ENCODE data around the gene GGT5. TPM values are rescaled to one million over a fixed set of nuclear protein-coding genes. Genes with fewer than 3 reads are reported as not detected.
"Not testable (repeated sequence)": the region's sequence is repeated elsewhere in the genome, so short reads cannot be mapped to it uniquely, and the experiment has no call there.

GGT5 gene
- total RNA-seq, 4 donors from 2014 or later, result 8.8 to 29.9 (median 22.8) TPM

DNA sequence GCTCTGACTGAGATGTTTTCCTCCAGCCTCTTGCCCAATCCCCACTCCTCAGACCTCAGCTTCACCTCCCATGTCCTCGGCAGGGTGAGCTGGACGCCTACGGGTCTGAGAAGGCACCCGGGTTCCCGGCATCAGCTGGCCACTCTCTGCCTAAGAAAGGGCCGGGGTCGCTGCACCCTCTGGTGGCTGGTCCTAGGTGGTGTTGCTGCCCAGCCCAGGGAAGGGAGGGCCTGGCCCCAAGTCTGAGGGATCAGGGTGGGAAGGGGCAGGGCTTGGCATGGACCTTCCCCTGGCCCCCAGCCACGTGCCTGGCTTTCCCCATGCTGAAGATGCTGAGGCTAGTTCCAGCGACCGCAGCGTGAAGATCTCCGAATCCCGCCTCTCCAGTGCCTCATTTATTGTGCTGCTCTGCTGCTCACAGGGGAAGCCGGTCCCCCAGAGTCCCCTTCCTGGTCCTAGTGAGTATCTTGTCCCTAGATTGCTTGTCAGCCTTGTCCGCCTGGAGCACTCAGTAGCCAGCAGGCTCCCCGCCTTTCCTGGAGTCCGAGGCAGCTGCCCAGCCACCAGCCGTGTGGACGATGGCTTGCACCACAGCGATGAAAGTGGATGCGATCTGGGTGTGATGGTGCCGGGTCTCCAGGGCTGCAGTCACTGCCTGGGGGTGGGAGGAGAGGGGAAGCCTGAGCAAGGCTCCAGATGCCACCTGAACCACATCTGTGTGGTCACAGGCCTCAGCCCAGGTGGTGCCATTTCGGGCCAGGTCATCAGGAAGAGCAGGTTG, 2.9 kb upstream of the GGT5 start:
- intact Hi-C loops (cut with DNase I; ENCODE audit: low total_unique reads) (loop anchor here (1.0 to 5.0 kb wide), 2 partner anchors 40 to 58 kb away; no protein-coding TSS in a partner anchor), in situ Hi-C loops (cut with MboI; ENCODE audit: low sequenced_read_pairs in 4 of 4) (loop anchor here in 3 of 4 donors (10.0 to 25.0 kb wide), 2 partner anchors 53 to 135 kb away; no protein-coding TSS in a partner anchor)
- peaks cover 14 to 20% of the 10 kb centered on the region in 2 donors for H3K4me1 ChIP-seq
- H3K9me3 ChIP-seq, result no peaks in the 10 kb centered on the region
- TF ChIP-seq POLR2A (IDR thresholded peaks at IDR 0.05), result no peak
- TF ChIP-seq, protein P1, sequence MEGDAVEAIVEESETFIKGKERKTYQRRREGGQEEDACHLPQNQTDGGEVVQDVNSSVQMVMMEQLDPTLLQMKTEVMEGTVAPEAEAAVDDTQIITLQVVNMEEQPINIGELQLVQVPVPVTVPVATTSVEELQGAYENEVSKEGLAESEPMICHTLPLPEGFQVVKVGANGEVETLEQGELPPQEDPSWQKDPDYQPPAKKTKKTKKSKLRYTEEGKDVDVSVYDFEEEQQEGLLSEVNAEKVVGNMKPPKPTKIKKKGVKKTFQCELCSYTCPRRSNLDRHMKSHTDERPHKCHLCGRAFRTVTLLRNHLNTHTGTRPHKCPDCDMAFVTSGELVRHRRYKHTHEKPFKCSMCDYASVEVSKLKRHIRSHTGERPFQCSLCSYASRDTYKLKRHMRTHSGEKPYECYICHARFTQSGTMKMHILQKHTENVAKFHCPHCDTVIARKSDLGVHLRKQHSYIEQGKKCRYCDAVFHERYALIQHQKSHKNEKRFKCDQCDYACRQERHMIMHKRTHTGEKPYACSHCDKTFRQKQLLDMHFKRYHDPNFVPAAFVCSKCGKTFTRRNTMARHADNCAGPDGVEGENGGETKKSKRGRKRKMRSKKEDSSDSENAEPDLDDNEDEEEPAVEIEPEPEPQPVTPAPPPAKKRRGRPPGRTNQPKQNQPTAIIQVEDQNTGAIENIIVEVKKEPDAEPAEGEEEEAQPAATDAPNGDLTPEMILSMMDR (IDR thresholded peaks at IDR 0.05 in 4 of 5, conservative IDR thresholded peaks at IDR 0.05 in 1 of 5), result peak; percentile 81 to 92 (median 88)
- no peak overlapping the region for H3K4me3 ChIP-seq
- H3K27ac ChIP-seq, result peak overlapping the region; percentile 73 to 82 (median 77)
- ATAC-seq (peak; percentile 84 to 94), DNase-seq (peak; percentile 80 to 93)
- H3K36me3 ChIP-seq, result no peaks in the 10 kb centered on the region
- H3K27me3 ChIP-seq, result no peaks in the 10 kb centered on the region

DNA sequence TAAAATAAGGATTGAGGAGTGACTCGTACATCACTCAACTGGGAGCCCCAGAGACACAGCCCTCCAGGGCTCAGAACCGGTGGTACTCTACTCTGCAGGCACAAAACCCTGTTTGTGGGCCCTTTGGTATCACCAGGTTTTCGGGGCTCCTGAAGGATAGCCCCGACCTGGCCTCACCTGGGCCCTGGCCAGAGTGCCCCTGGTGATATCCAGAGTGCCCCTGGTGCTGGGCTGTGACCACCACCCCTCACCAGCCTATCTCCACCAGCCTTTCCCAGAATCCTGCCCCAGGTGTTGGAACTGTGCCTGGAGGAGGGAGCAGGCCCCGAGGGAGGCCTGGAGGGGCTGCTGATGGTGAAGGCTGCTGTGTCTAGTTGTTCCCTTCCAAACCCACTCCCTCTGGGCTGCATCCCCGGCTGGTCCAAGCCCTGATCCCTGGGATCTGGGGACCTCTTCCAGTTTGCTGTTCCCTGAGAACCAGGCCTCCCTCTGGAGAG, 2.2 kb upstream of the GGT5 start:
- DNase-seq, result no peak
- TF ChIP-seq, protein P1 (IDR thresholded peaks at IDR 0.05 in 4 of 5, conservative IDR thresholded peaks at IDR 0.05 in 1 of 5), result no peak
- TF ChIP-seq POLR2A (IDR thresholded peaks at IDR 0.05), result no peak
- peak in 1 of 2 donors; percentile 16 for ATAC-seq
- Histone ChIP-seq H3K27me3 (no peaks in the 10 kb centered on the region), H3K9me3 (no peaks in the 10 kb centered on the region), H3K4me3 (no peak overlapping the region), H3K27ac (peak overlapping the region; percentile 73 to 82 (median 77)), H3K36me3 (no peaks in the 10 kb centered on the region), H3K4me1 (peaks cover 14 to 20% of the 10 kb centered on the region in 2 donors)
- in situ Hi-C loops (cut with MboI; ENCODE audit: low sequenced_read_pairs in 4 of 4) (loop anchor here in 3 of 4 donors (10.0 to 25.0 kb wide), 2 partner anchors 52 to 135 kb away; no protein-coding TSS in a partner anchor), intact Hi-C loops (cut with DNase I; ENCODE audit: low total_unique reads) (loop anchor here (1.0 to 5.0 kb wide), 2 partner anchors 40 to 58 kb away; no protein-coding TSS in a partner anchor)

DNA sequence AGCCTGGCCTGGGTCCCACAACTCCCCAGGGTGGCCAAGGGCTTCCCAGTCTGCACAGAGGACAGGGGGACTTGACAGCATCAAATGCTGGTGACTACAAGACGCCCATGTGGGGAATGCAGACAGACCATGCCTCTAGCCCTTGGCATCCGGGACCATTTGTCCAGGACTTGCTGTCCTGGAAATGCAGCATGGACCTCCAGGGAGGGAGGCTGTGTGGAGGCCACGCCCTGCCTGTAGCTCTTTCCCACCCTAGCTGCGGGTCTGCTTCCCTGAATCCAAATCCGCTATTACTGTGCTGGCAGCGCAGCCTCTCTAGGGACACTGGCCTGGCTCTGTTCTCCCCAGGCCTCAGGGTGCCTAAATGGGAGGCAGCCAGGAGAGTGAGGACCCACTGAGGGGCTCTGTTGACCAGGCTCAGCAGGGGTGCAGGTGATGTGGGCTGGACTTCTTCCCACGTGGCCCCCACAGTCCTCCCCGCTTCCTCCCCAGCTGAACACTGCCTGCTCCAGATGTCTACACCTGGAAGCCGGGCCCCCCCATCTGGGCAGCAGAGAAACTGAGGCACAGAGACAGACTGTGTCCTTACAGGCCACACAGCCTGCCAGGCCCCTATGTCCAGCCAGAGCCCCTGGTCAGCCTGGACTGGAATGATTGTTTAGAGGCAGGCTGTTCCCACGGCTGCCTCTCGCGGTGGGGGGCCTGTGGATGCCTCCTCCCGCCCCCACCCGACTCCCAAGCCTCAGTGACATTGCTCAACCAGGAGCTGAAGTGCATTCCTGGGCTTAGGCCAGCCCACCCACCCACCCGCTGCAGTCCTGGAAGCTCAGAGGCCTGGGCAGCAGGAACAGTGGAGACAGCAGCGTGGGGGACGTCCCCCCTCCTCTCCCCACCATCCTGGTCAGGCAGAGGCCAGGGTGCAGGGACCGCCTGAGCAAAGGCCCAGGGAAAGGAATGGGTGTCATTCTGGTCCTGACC, 991 bp upstream of the GGT5 start:
- H3K36me3 ChIP-seq, H3K27me3 ChIP-seq, H3K9me3 ChIP-seq: not testable (repeated sequence)
- peak overlapping the region; percentile 24 to 53 (median 43) for H3K4me3 ChIP-seq
- H3K4me1 ChIP-seq, result peaks cover 14 to 20% of the 10 kb centered on the region in 2 donors
- peak overlapping the region; percentile 73 to 82 (median 77) for H3K27ac ChIP-seq
- TF ChIP-seq, protein P1 (IDR thresholded peaks at IDR 0.05 in 4 of 5, conservative IDR thresholded peaks at IDR 0.05 in 1 of 5), result peak in 1 of 5 experiments; percentile 24
- intact Hi-C loops (cut with DNase I; ENCODE audit: low total_unique reads), result loop anchor here (5.0 kb wide), 1 partner anchor 39 kb away; no protein-coding TSS in a partner anchor
- peak; percentile 65 to 83 for DNase-seq
- peak; percentile 85 to 87 for ATAC-seq
- in situ Hi-C loops (cut with MboI; ENCODE audit: low sequenced_read_pairs in 4 of 4), result loop anchor here in 3 of 4 donors (10.0 to 25.0 kb wide), 2 partner anchors 51 to 134 kb away; no protein-coding TSS in a partner anchor

DNA sequence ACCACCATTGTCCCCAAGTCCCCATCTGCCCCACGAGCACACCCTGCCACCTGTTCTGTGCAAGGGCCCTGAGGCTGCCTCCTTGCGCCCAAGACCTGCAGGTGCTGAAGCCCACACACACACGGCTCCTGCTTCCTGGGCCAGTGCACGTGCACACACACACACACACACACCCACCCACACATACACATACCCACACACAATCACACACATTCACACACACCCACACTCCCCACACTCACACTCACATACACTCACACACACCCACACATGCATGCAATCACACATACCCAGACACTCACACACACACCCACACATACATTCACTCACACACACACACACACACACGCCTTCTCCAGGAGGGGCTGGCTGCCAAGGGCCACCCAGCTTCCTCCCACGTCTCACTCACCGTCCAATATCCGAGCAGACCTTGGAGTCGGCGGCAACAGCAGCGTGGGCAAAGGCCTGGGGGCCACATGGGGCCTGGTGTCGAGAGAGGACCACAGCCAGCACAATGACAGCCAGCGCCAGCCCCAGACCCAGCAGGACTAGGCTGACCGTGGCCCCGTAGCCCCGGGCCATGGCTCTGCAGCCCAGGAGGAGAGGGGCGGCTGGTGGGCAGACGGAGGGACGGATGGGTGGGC, 616 bp downstream of the GGT5 start:
- in situ Hi-C loops (cut with MboI; ENCODE audit: low sequenced_read_pairs in 4 of 4) (loop anchor here in 3 of 4 donors (10.0 to 25.0 kb wide), 2 partner anchors 49 to 132 kb away; no protein-coding TSS in a partner anchor), intact Hi-C loops (cut with DNase I; ENCODE audit: low total_unique reads) (no loop called here)
- TF ChIP-seq, protein P1 (IDR thresholded peaks at IDR 0.05 in 4 of 5, conservative IDR thresholded peaks at IDR 0.05 in 1 of 5), result no peak
- TF ChIP-seq POLR2A (IDR thresholded peaks at IDR 0.05), result no peak
- Histone ChIP-seq H3K27me3 (no peaks in the 10 kb centered on the region), H3K9me3 (no peaks in the 10 kb centered on the region), H3K4me1 (peaks cover 14 to 20% of the 10 kb centered on the region in 2 donors), H3K27ac (peak overlapping the region; percentile 72 to 82 (median 74)), H3K36me3 (no peaks in the 10 kb centered on the region), H3K4me3 (peak overlapping the region; percentile 43 to 53 (median 50))
- ATAC-seq (no peak), DNase-seq (no peak)

DNA sequence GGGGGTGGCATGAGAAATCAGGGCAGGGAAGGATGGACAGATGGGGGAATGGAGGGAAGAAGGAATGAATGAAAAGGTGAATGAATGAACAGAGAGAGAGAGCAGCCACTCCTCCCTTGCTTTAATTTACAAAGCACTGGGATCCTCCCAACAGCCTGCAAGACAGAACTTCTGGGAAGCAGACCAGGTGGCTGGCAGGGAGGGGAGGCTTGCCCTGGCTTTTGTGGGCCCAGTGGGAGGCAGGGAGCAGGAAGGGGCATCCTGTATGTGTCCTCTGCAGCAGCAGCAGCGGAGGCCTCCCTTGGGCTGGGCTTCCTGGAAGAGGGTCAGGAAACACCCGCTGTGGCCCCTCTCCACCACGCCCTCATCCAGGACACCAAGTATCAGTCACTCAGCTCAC, 1.5 kb downstream of the GGT5 start:
- H3K27me3 ChIP-seq; H3K36me3 ChIP-seq; intact Hi-C loops (cut with DNase I; ENCODE audit: low total_unique reads); DNase-seq; ATAC-seq; H3K9me3 ChIP-seq: not testable (repeated sequence)
- Histone ChIP-seq H3K27ac (peak overlapping the region in 2 of 4 donors; percentile 73 to 75), H3K4me3 (peak overlapping the region in 2 of 4 donors; percentile 30 to 53), H3K4me1 (peaks cover 14 to 20% of the 10 kb centered on the region in 2 donors)
- in situ Hi-C loops (cut with MboI; ENCODE audit: low sequenced_read_pairs in 4 of 4), result loop anchor here in 3 of 4 donors (10.0 to 25.0 kb wide), 2 partner anchors 49 to 131 kb away; no protein-coding TSS in a partner anchor
